ENCODE measurements around the gene PRKN.

- TF ChIP-seq CTCF (IDR thresholded peaks at IDR 0.05; ENCODE audit: insufficient read depth, low read depth, low read length) (no peak), EZH2 (IDR thresholded peaks at IDR 0.05; ENCODE audit: insufficient read depth, low read length) (no peak)
These were observed 554.1 kb downstream of the PRKN start for GRCh38 chr6:162173466-162173865.
